Liver (tissue), 9 donors: Measurements from ENCODE around the gene CREB5. TPM values are rescaled to one million over a fixed set of nuclear protein-coding genes. Genes with fewer than 3 reads are reported as not detected.

Experiments
- DNase-seq: peaks from one replicate; pipeline ENCODE4 v3.0.0-alpha.2; 2017; ENCODE audit warnings: low spot score
- H3K27ac ChIP-seq, 2 donors: one replicate each; pipeline ENCODE4 v1.7.0; 2013; ENCODE audit warnings: inconsistent platforms in 2 of 2, low read length in 2 of 2, control low read depth in 1 of 2, low read depth in 1 of 2, mild to moderate bottlenecking in 1 of 2
- H3K27me3 ChIP-seq, 4 donors: one replicate each; pipeline versions ENCODE4 v1.6.1 to v1.7.0; 2013; ENCODE audit warnings: low read length in 3 of 4, inconsistent platforms in 1 of 4, mild to moderate bottlenecking in 1 of 4, moderate library complexity in 1 of 4; ENCODE audit not compliant: control insufficient read depth in 4 of 4, insufficient read depth in 4 of 4
- H3K36me3 ChIP-seq, 4 donors: one replicate each; pipeline versions ENCODE4 v1.6.1 to v1.7.0; 2013; ENCODE audit warnings: low read length in 3 of 4, mild to moderate bottlenecking in 3 of 4, low read depth in 1 of 4, moderate library complexity in 1 of 4; ENCODE audit not compliant: control insufficient read depth in 4 of 4, insufficient read depth in 3 of 4
- H3K4me1 ChIP-seq, 4 donors: one replicate each; pipeline versions ENCODE4 v1.6.1 to v1.7.0; 2013; ENCODE audit warnings: low read length in 3 of 4, mild to moderate bottlenecking in 3 of 4, moderate library complexity in 1 of 4; ENCODE audit not compliant: control insufficient read depth in 4 of 4, insufficient read depth in 4 of 4
- H3K4me3 ChIP-seq, 3 donors: one replicate each; pipeline versions ENCODE4 v1.6.1 to v1.7.0; 2013; ENCODE audit warnings: low read length in 3 of 3, control low read depth in 1 of 3, low read depth in 1 of 3, mild to moderate bottlenecking in 1 of 3
- H3K9ac ChIP-seq, 2 donors: one replicate each; pipeline ENCODE4 v1.7.0; 2013; ENCODE audit warnings: low read length in 2 of 2, mild to moderate bottlenecking in 2 of 2, moderate library complexity in 2 of 2, control low read depth in 1 of 2, low read depth in 1 of 2
- H3K9me3 ChIP-seq, 4 donors: one replicate each; pipeline versions ENCODE4 v1.6.1 to v1.7.0; 2013; ENCODE audit warnings: low read length in 3 of 4; ENCODE audit not compliant: control insufficient read depth in 4 of 4
- EGR1 ChIP-seq, 2 donors: IDR thresholded peaks; 2 replicates each; pipeline ENCODE4 v1.6.1; 2016 to 2018; ENCODE audit warnings: antibody characterized with exemption in 2 of 2, low read depth in 2 of 2
- HNF4A ChIP-seq, 2 donors: conservative IDR thresholded peaks; 2 replicates each; pipeline ENCODE4 v1.6.1; 2016; ENCODE audit warnings: antibody characterized with exemption in 2 of 2, mild to moderate bottlenecking in 2 of 2
- JUND ChIP-seq, 2 donors: IDR thresholded peaks; 2 replicates each; pipeline ENCODE4 v1.6.1; 2016; ENCODE audit warnings: antibody characterized with exemption in 2 of 2
- RAD21 ChIP-seq, 2 donors: IDR thresholded peaks; 2 replicates each; pipeline ENCODE4 v1.6.1; 2016; ENCODE audit warnings: antibody characterized with exemption in 2 of 2, mild to moderate bottlenecking in 2 of 2
- RXRA ChIP-seq, 2 donors: IDR thresholded peaks; 2 replicates each; pipeline ENCODE4 v1.6.1; 2017 to 2018; ENCODE audit warnings: antibody characterized with exemption in 2 of 2, mild to moderate bottlenecking in 1 of 2
- TAF1 ChIP-seq: conservative IDR thresholded peaks from 2 replicates; pipeline ENCODE4 v1.6.1; 2016; ENCODE audit warnings: antibody characterized with exemption, mild to moderate bottlenecking
- WGBS: extraction: QIAGEN DNeasy Blood & Tissue Kit; methylation state at CpG from one replicate; pipeline ENCODE4 v1.1.7; 2013; 5-methylcytosine and 5-hydroxymethylcytosine counted together
- polyA plus RNA-seq, 2 donors: library from polyadenylated mRNA; stranded (reverse) in 1 of 2; unstranded in 1 of 2; fragments of 200-250 nt in 1 of 2; fragments of >200 nt in 1 of 2; fragmentation: Nextera tagmentation in 1 of 2; extraction: Ambion mirVana in 1 of 2; gene quantifications; one replicate each; pipeline versions ENCODE4 v1.2.1 to v1.2.3, GENCODE V29; 2013 to 2015
- total RNA-seq, 2 donors: library from RNA; depleted of rRNA; stranded (reverse); fragments of >200 nt; gene quantifications; one replicate each; pipeline ENCODE4 v1.2.3, GENCODE V29; 2014
- TF ChIP-seq, protein P1 (sequence below): IDR thresholded peaks from 2 replicates; pipeline ENCODE4 v1.6.1; 2016; ENCODE audit warnings: antibody characterized with exemption
- TF ChIP-seq, protein P2 (sequence below): IDR thresholded peaks from 2 replicates; pipeline ENCODE4 v1.6.1; 2016; ENCODE audit warnings: antibody characterized with exemption
- TF ChIP-seq, protein P3 (sequence below): fragments of 150-350 bp; IDR thresholded peaks from 2 replicates; pipeline ENCODE4 v1.5.1; 2017; ENCODE audit warnings: improper control_type of control experiment, low read depth, low read length; ENCODE audit not compliant: missing input control
- TF ChIP-seq, protein P4 (sequence below): IDR thresholded peaks from 2 replicates; pipeline ENCODE4 v1.6.1; 2016; ENCODE audit warnings: antibody characterized with exemption, mild to moderate bottlenecking
- TF ChIP-seq, protein P5 (sequence below): IDR thresholded peaks from 2 replicates; pipeline ENCODE4 v1.6.1; 2016; ENCODE audit warnings: antibody characterized with exemption
- donor health status: healthy.
- donor health status: healthy.
- donor health status: healthy.
- donor health status: healthy.
- donor health status: healthy.

CREB5 gene
- total and polyA plus RNA-seq, 4 donors, result 0.25 to 0.92 (median 0.67) TPM

DNA sequence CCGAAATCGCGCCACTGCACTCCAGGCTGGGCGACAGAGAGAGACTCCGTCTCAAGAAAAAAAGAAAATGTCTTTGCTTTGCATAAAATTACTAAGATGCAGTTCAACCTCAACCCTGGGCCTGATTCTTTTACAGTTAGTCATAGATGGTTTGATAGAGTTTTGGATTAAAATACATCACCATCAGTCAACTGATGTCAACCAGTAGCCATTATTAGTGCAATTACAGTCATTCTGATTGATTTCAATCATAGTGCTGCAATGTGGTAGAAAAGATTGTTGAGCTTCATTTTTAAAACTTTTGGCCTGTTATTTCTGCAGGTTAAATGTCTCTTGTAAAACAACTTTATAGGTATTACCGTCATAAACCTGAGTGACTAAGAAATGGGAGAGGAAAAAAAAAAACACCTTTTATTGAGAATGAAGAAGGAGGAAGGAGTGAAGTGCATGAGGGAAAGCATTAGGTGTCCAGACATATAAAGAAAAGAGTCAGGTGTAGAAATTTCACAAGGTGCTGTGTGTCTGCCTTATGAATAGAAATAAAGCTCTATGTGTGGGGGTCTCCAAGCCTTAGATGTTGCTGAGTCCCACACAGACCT, 395.2 kb downstream of the CREB5 start:
- Histone ChIP-seq H3K27ac (no peak overlapping the region), H3K9ac (no peak overlapping the region), H3K9me3 (no peaks in the 10 kb centered on the region), H3K36me3 (no peaks in the 10 kb centered on the region), H3K4me1 (no peaks in the 10 kb centered on the region), H3K27me3 (no peaks in the 10 kb centered on the region), H3K4me3 (no peak overlapping the region)
- no peak for TF ChIP-seq EGR1 (IDR thresholded peaks at IDR 0.05; ENCODE audit: low read depth in 2 of 2)
- whole genome bisulfite sequencing, result 95% methylated on average over 6 of the region's 6 CpGs
- no peak for DNase-seq

DNA sequence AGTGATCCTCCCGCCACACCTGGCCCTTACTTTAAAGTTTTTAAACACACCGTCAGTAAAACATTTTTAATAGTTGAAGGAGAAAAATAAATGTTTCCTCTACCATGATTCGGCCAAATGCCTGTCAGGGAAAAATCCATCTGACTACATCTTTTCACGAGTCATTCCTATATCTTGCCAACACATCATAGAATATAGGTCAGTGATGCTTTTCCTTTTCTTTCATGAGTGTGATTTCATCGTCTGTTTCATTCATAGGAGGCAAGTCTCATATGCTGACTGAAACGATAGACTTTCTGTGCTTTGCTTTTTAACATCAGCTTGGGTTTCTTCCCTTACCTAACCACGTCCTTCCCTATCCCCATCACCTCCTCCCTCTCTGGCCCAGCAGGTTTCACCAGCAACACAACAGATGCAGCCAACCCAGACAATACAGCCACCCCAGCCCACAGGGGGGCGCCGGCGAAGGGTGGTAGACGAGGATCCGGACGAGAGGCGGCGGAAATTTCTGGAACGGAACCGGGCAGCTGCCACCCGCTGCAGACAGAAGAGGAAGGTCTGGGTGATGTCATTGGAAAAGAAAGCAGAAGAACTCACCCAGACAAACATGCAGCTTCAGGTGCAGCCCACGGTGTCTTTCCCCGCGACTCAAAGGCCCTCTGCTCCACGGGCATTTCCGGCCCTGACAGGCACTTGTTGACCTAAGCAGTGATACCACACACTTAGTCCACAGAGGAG, 396.6 kb downstream of the CREB5 start:
- Histone ChIP-seq H3K9me3 (no peaks in the 10 kb centered on the region), H3K27ac (no peak overlapping the region), H3K36me3 (no peaks in the 10 kb centered on the region), H3K9ac (no peak overlapping the region), H3K4me3 (no peak overlapping the region), H3K27me3 (no peaks in the 10 kb centered on the region), H3K4me1 (no peaks in the 10 kb centered on the region)
- TF ChIP-seq, protein P1, sequence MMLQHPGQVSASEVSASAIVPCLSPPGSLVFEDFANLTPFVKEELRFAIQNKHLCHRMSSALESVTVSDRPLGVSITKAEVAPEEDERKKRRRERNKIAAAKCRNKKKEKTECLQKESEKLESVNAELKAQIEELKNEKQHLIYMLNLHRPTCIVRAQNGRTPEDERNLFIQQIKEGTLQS, result no peak
- TF ChIP-seq JUND (IDR thresholded peaks at IDR 0.05), result no peak
- TF ChIP-seq RAD21 (IDR thresholded peaks at IDR 0.05), result no peak
- TF ChIP-seq, protein P2, sequence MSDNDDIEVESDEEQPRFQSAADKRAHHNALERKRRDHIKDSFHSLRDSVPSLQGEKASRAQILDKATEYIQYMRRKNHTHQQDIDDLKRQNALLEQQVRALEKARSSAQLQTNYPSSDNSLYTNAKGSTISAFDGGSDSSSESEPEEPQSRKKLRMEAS, result no peak
- TF ChIP-seq, protein P3, sequence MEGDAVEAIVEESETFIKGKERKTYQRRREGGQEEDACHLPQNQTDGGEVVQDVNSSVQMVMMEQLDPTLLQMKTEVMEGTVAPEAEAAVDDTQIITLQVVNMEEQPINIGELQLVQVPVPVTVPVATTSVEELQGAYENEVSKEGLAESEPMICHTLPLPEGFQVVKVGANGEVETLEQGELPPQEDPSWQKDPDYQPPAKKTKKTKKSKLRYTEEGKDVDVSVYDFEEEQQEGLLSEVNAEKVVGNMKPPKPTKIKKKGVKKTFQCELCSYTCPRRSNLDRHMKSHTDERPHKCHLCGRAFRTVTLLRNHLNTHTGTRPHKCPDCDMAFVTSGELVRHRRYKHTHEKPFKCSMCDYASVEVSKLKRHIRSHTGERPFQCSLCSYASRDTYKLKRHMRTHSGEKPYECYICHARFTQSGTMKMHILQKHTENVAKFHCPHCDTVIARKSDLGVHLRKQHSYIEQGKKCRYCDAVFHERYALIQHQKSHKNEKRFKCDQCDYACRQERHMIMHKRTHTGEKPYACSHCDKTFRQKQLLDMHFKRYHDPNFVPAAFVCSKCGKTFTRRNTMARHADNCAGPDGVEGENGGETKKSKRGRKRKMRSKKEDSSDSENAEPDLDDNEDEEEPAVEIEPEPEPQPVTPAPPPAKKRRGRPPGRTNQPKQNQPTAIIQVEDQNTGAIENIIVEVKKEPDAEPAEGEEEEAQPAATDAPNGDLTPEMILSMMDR, result no peak
- TF ChIP-seq, protein P4, sequence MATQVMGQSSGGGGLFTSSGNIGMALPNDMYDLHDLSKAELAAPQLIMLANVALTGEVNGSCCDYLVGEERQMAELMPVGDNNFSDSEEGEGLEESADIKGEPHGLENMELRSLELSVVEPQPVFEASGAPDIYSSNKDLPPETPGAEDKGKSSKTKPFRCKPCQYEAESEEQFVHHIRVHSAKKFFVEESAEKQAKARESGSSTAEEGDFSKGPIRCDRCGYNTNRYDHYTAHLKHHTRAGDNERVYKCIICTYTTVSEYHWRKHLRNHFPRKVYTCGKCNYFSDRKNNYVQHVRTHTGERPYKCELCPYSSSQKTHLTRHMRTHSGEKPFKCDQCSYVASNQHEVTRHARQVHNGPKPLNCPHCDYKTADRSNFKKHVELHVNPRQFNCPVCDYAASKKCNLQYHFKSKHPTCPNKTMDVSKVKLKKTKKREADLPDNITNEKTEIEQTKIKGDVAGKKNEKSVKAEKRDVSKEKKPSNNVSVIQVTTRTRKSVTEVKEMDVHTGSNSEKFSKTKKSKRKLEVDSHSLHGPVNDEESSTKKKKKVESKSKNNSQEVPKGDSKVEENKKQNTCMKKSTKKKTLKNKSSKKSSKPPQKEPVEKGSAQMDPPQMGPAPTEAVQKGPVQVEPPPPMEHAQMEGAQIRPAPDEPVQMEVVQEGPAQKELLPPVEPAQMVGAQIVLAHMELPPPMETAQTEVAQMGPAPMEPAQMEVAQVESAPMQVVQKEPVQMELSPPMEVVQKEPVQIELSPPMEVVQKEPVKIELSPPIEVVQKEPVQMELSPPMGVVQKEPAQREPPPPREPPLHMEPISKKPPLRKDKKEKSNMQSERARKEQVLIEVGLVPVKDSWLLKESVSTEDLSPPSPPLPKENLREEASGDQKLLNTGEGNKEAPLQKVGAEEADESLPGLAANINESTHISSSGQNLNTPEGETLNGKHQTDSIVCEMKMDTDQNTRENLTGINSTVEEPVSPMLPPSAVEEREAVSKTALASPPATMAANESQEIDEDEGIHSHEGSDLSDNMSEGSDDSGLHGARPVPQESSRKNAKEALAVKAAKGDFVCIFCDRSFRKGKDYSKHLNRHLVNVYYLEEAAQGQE, result no peak
- TF ChIP-seq TAF1, result no peak
- TF ChIP-seq RXRA (IDR thresholded peaks at IDR 0.05), result no peak
- TF ChIP-seq HNF4A (conservative IDR thresholded peaks at IDR 0.05), result no peak
- TF ChIP-seq, protein P5, sequence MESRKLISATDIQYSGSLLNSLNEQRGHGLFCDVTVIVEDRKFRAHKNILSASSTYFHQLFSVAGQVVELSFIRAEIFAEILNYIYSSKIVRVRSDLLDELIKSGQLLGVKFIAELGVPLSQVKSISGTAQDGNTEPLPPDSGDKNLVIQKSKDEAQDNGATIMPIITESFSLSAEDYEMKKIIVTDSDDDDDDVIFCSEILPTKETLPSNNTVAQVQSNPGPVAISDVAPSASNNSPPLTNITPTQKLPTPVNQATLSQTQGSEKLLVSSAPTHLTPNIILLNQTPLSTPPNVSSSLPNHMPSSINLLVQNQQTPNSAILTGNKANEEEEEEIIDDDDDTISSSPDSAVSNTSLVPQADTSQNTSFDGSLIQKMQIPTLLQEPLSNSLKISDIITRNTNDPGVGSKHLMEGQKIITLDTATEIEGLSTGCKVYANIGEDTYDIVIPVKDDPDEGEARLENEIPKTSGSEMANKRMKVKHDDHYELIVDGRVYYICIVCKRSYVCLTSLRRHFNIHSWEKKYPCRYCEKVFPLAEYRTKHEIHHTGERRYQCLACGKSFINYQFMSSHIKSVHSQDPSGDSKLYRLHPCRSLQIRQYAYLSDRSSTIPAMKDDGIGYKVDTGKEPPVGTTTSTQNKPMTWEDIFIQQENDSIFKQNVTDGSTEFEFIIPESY, result no peak
- 85% methylated on average over 23 of the region's 23 CpGs for WGBS
- DNase-seq, result no peak
